NB4 (cell line): ENCODE results near the gene P2RY8.

ENCODE experiments used
- DNase-seq: peaks from one replicate; pipeline ENCODE4 v3.0.0; 2010; ENCODE audit warnings: low read depth
- H3K4me3 ChIP-seq: one replicate; pipeline ENCODE4 v1.5.1; 2011; ENCODE audit warnings: mild to moderate bottlenecking, low read depth, low read length, moderate library complexity
- CTCF ChIP-seq: IDR thresholded peaks from one replicate; pipeline ENCODE4 v1.5.1; 2012; ENCODE audit warnings: low read depth, low read length
- MYC ChIP-seq: IDR thresholded peaks from 2 replicates; pipeline ENCODE4 v1.6.1; 2011; ENCODE audit warnings: low read depth, low read length
- POLR2A ChIP-seq: IDR thresholded peaks from 2 replicates; pipeline ENCODE4 v1.6.1; 2011; ENCODE audit warnings: mild to moderate bottlenecking; ENCODE audit not compliant: insufficient read length; ENCODE audit errors: extremely low read depth
- TF ChIP-seq, protein P1 (sequence below): IDR thresholded peaks from 2 replicates; pipeline ENCODE4 v1.6.1; 2011; ENCODE audit warnings: low read depth, low read length

The P2RY8 gene

DNA sequence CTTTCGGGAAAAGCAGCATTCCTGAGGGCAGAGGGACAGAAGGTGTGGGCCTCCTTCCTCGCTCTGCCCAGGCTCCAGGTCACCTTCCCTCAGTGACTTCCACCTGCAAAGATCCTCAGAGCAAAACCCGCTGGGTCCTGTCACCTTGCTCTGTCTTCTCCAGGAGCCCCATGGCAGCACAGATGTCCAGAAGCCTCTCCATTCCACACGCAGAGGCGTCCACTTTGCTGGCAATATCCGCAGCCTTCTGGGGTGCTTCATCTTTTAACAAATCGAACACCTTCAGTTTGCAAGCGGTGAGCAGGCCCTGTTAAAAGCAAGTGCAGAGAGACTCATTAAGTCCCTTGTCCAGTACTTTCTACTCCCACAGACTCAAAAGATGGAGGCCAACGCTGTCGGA, 111.6 kb downstream of the P2RY8 start:
- no peak overlapping the region for H3K4me3 ChIP-seq
- TF ChIP-seq, protein P1, sequence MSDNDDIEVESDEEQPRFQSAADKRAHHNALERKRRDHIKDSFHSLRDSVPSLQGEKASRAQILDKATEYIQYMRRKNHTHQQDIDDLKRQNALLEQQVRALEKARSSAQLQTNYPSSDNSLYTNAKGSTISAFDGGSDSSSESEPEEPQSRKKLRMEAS, result no peak
- no peak for TF ChIP-seq MYC
- no peak for TF ChIP-seq POLR2A
- no peak for TF ChIP-seq CTCF
- no peak for DNase-seq

- TF ChIP-seq, protein P1, result no peak
- no peak for TF ChIP-seq MYC
- no peak for DNase-seq
- H3K4me3 ChIP-seq, result no peak overlapping the region
Observed at GRCh38 chrX:1424147-1424851, 112.7 kb downstream of the P2RY8 start.

DNA sequence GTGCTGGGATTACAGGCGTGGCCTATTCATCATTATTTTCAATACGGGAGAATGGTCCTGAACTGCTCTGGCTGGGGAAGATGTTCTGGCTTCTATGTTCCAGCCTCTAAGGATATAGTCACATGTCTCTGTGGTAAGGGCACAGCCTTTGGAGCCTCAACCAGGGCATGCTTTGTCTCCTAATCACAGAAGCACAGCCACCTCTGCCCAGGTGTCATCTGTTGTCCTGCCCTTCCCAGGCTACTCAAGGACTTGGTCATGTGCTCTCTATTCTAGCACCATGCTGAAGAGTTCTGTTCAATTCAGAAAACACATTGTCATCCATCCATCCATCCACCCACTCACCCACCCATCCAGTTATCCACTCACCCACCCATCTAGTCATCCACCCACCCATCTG, 113.8 kb downstream of the P2RY8 start:
- no peak for TF ChIP-seq MYC
- no peak for TF ChIP-seq CTCF
- TF ChIP-seq, protein P1, result no peak
- no peak for TF ChIP-seq POLR2A
- DNase-seq, result no peak
- no peak overlapping the region for H3K4me3 ChIP-seq

DNA sequence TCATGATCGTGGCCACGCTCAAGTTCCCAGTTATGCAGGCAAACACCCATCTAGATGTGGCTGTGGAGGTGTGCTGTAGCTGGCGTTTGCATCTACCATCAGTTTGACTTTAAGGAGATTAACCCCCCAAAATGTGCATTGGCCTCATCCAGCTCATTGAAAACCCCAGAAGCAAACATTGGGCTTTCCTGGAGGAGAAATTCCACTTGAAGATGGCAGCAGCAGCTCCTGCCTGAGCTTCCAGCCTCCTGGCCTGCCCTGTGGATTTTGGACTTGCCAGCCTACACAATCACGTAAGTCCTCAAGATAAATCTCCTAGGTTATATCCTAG, 114.9 kb downstream of the P2RY8 start:
- no peak overlapping the region for H3K4me3 ChIP-seq
- no peak for DNase-seq
- TF ChIP-seq MYC (no peak), CTCF (no peak), POLR2A (no peak)
- TF ChIP-seq, protein P1, result no peak

- no peak overlapping the region for H3K4me3 ChIP-seq
- no peak for DNase-seq
- TF ChIP-seq POLR2A (no peak), MYC (no peak), CTCF (no peak)
- TF ChIP-seq, protein P1, result no peak
Observed at GRCh38 chrX:1421433-1422134, 115.4 kb downstream of the P2RY8 start.

- no peak overlapping the region for H3K4me3 ChIP-seq
- TF ChIP-seq, protein P1, result no peak
- no peak for TF ChIP-seq POLR2A
- TF ChIP-seq MYC, result no peak
- no peak for TF ChIP-seq CTCF
- no peak for DNase-seq
Observed at GRCh38 chrX:1420371-1420770, 116.6 kb downstream of the P2RY8 start.
